HFF-Myc (cell line): ENCODE data around the gene NLN.

Experiments
- DNase-seq: peaks from one replicate; pipeline ENCODE4 v3.0.0-alpha.2; 2011; ENCODE audit warnings: low read depth; ENCODE audit errors: extremely low read depth
- H3K4me3 ChIP-seq: replicated peaks from 2 replicates; pipeline ENCODE4 v1.5.1; 2011; ENCODE audit warnings: low read depth, mild to moderate bottlenecking, control low read depth, low read length
- TF ChIP-seq, protein P1 (sequence below): IDR thresholded peaks from 2 replicates; pipeline ENCODE4 v1.5.1; 2012; ENCODE audit warnings: mild to moderate bottlenecking, low read depth, low read length, control low read depth; ENCODE audit errors: missing control alignments

NLN gene

DNA sequence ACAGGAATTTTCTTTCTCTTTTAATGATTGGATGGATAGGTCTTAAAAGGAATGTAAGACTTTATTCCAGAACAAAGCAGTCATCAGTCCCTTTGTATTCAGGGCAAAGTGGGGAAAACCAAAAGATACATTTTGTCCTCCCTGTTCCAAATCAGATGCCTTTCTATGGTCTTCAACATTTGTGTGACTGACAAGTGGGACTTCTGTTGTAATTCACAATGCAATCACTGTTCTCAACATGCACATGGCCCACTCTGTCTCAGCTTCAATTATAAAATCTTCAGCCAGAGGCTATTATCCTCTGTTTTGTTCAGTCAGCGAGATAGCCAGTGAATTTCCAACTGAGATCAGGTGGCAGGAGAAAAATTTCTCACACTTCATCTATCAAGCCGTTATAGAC is 108.9 kb downstream of the NLN start:
- TF ChIP-seq, protein P1, sequence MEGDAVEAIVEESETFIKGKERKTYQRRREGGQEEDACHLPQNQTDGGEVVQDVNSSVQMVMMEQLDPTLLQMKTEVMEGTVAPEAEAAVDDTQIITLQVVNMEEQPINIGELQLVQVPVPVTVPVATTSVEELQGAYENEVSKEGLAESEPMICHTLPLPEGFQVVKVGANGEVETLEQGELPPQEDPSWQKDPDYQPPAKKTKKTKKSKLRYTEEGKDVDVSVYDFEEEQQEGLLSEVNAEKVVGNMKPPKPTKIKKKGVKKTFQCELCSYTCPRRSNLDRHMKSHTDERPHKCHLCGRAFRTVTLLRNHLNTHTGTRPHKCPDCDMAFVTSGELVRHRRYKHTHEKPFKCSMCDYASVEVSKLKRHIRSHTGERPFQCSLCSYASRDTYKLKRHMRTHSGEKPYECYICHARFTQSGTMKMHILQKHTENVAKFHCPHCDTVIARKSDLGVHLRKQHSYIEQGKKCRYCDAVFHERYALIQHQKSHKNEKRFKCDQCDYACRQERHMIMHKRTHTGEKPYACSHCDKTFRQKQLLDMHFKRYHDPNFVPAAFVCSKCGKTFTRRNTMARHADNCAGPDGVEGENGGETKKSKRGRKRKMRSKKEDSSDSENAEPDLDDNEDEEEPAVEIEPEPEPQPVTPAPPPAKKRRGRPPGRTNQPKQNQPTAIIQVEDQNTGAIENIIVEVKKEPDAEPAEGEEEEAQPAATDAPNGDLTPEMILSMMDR, result no peak
- no peak for DNase-seq
- no peak overlapping the region for H3K4me3 ChIP-seq

DNA sequence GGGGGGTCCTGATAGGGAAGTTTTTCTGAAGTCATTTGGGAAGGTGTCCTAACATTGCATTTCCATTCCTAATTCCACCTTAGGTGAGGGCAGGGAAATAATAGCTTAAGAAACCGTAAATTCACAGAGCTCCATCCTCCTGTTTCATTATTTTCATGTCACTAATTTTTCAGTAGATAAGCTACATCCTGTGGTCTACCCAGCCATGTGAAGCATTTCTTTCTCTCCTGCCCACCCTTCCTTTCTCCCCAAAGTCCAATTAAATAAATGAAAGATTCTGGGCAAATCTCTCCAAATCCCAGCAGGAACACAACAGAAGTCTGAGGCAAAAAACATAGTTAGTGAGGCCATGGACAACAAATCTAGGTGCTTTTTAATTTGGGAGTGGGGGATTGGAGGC is 109.3 kb downstream of the NLN start:
- TF ChIP-seq, protein P1, result no peak
- DNase-seq, result no peak
- H3K4me3 ChIP-seq, result no peak overlapping the region

DNA sequence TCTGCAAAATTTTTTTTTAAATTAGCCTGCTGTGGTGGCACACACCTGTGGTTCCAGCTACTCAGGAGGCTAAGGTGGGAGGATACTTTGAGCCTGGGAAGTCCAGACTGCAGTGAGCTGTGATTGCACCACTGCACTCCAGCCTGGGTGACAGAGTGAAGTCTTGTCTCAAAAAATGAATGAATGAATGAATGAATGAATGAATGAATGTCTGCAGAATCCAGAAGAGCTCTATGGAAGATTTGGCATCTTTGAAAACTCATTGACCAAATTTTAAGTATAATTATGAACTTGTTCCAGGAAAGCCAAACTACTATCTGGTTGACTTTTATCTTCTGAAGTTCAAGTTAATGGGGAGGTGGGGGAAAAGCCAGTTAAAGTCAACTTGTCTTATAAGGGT is 110.1 kb downstream of the NLN start:
- DNase-seq, result no peak
- no peak overlapping the region for H3K4me3 ChIP-seq
- TF ChIP-seq, protein P1, result no peak

DNA sequence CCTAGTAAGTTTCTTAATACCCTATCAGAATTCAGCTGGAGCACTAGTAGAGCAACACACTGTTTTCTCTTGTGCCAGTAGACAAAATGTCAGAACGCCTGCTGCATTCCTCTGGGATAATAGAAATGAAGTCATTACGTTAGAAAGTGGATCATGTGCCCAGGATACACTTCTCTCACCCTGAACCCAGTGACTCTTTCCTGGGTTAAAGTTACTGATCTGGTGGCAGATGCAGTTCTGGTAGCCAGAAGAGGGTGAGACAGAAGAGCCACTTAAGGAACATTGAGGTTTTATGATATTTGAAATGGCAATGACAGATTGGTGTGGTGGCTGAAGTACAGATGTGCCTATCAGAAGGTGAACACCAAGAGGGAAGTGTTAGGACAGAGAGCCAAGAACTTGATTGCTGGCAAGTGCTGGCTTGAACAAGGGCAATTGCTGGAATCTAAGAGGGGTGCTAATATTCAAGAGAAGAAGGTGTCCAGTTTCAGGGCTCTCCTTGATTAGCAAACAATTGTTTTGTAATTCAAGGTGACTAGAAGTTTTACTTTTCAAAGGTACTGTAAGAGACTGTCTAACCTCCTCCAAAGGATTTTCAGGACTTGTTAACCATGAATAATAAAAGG is 110.7 kb downstream of the NLN start:
- TF ChIP-seq, protein P1, result no peak
- no peak for DNase-seq

GRCh38 chr5:65833780-65834179 is 111.8 kb downstream of the NLN start:
- no peak overlapping the region for H3K4me3 ChIP-seq
- no peak for DNase-seq
- TF ChIP-seq, protein P1, result no peak

More for the DNA sequence above, 110.7 kb downstream of the NLN start:
- no peak overlapping the region for H3K4me3 ChIP-seq

GRCh38 chr5:65834306-65834705 is 112.3 kb downstream of the NLN start:
- TF ChIP-seq, protein P1, result no peak
- H3K4me3 ChIP-seq, result no peak overlapping the region
- DNase-seq, result no peak

- H3K4me3 ChIP-seq, result no peak overlapping the region
- TF ChIP-seq, protein P1, result no peak
- DNase-seq, result no peak
Measured at GRCh38 chr5:65835191-65835590, 113.2 kb downstream of the NLN start.
